ENCODE data around the gene SCD5.

- TF ChIP-seq BRF1 (IDR thresholded peaks at IDR 0.05; ENCODE audit: borderline replicate concordance, extremely low read depth, insufficient read length) (no peak), CTCF (IDR thresholded peaks at IDR 0.05 in 2 of 3, conservative IDR thresholded peaks at IDR 0.05 in 1 of 3; ENCODE audit: insufficient read depth in 2 of 3, low read depth in 1 of 3, low read length in 3 of 3) (no peak), POLR3A (IDR thresholded peaks at IDR 0.05; ENCODE audit: borderline replicate concordance, extremely low read depth, insufficient read depth, insufficient read length) (no peak), ZFX (CRISPR knock-in tag; IDR thresholded peaks at IDR 0.05) (no peak), KHSRP (IDR thresholded peaks at IDR 0.05) (no peak), MAFF (IDR thresholded peaks at IDR 0.05; ENCODE audit: low read length) (no peak), ELK1 (CRISPR knock-in tag; IDR thresholded peaks at IDR 0.05) (no peak), FOXJ3 (CRISPR knock-in tag; IDR thresholded peaks at IDR 0.05) (no peak), HBP1 (CRISPR knock-in tag; IDR thresholded peaks at IDR 0.05) (no peak), POLR2A (conservative IDR thresholded peaks at IDR 0.05) (no peak), NBN (IDR thresholded peaks at IDR 0.05; ENCODE audit: low read depth) (no peak)
- TF ChIP-seq, protein P1, sequence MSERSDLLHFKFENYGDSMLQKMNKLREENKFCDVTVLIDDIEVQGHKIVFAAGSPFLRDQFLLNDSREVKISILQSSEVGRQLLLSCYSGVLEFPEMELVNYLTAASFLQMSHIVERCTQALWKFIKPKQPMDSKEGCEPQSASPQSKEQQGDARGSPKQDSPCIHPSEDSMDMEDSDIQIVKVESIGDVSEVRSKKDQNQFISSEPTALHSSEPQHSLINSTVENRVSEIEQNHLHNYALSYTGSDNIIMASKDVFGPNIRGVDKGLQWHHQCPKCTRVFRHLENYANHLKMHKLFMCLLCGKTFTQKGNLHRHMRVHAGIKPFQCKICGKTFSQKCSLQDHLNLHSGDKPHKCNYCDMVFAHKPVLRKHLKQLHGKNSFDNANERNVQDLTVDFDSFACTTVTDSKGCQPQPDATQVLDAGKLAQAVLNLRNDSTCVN (CRISPR knock-in tag; IDR thresholded peaks at IDR 0.05) = no peak
- TF ChIP-seq, protein P2, sequence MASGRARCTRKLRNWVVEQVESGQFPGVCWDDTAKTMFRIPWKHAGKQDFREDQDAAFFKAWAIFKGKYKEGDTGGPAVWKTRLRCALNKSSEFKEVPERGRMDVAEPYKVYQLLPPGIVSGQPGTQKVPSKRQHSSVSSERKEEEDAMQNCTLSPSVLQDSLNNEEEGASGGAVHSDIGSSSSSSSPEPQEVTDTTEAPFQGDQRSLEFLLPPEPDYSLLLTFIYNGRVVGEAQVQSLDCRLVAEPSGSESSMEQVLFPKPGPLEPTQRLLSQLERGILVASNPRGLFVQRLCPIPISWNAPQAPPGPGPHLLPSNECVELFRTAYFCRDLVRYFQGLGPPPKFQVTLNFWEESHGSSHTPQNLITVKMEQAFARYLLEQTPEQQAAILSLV (tag; IDR thresholded peaks at IDR 0.05) = no peak
Observed at GRCh38 chr4:82839624-82840023, 41.0 kb upstream of the SCD5 start.
